NCI-H1930 (cell line): ENCODE measurements around the gene TSPAN8.
"Not testable (repeated sequence)": the region's sequence is repeated elsewhere in the genome, so short reads cannot be mapped to it uniquely, and the experiment has no call there.

Experiments
- DNase-seq, 2 experiments: peaks; one replicate each; lab custom pipeline; 2025; lab: John Stamatoyannopoulos, UW

Gene TSPAN8

DNA sequence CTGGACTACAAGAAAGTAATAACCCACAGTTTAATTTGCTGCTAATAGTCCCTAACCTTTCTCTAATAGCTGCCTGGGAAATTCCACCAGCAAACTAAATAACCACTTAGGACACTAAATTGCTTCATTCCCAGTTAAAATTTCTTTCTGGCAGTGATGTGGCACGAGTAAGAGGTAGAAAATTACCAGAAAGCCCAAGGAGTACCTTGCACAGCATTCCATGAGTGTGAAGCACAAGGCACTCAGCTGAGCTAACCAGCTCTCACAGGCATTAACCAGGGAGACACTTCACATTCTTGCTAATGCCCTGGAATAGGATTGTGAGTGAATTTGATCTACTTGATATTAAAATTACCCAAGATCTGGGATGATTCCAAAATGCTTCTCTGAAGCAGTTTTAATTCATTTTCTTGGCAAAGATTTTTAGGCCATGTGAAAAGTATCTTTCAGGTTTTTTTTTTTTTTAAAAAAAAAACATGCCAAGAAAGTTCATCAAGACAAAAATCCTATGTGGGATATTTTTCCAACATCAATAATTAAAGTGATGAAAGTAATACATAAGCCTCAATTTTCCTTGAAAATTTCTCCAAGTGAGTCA lies 29.5 kb downstream of the TSPAN8 start:
- no peak for DNase-seq

DNA sequence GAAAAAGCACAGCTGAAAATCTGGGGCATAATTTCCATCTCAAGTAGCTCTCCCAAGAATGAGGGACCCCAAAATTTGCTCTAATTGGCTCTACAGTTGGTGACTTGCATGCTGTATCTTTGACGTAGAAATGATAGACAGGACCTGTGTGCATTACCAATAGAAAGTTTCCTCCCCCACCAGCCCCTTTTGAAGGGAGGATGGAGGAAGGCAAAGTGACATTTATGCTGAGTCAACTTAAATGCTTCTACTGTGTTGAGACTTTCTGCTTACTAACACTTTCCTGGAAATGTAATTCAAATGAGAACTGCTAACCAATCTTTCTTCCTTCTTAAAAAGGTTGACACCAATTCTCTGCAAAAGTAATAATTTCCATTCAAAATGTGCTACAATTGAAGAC lies 31.9 kb downstream of the TSPAN8 start:
- no peak for DNase-seq

DNA sequence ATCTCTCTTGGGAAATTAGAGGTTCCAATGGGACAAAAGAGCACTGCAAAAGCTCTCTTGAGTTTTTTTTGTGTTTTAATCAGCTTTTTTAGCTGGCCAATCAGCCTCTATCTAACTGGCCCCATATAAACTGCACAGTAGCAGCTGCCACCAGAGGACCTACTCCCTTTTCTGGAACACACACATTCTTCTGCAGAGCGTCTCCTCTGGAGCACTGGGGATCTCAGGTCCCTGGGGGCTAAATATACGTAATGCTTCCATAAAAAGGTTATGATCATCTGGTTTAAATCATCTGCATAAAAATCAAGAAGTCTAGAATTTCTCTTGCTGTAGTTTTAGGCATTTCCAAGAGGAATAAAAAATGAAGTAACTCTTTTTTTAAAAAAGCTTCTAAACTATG lies 32.3 kb downstream of the TSPAN8 start:
- no peak for DNase-seq

DNA sequence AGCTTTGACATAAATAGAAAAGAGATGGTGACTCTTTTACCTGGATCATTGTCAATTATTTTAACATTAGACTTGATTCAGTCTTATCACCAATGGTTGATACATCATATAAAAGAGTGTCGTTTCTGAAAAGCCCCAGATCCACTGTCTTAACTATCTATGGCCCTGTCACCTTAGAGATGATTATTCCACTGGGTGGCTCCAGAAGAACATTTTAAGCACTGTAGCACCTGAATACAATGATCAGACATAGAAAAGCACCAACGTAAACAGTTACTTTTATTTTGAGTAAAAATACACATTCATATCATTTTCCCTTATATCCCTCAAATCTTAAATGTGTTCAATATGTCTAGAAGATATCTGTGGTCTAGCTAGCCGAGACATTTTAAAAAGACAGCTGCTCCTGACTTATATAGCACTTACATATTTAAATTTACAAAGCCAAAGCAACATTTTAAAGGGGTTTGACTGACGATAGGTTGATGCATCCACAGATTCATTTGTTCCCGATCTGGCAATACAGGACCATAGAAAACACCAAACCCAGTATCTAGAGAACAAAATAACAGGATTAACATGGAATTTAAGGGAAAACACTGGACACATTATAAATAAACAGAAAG lies 32.9 kb downstream of the TSPAN8 start:
- DNase-seq = no peak

DNA sequence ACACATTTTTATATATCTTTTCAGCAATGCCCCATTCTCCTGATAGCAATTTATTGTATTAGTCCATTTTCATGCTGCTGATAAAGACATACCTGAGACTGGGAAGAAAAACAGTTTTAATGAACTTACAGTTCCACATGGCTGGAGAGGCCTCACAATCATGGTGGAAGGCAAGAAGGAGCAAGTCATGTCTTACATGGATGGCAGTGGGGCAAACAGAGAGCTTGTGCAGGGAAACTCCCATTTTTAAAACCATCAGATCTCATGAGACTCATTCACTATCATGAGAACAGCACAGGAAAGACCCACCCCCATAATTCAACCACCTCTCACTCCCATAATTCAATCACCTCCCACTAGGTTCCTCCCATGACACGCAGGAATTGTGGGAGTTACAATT lies 44.7 kb downstream of the TSPAN8 start:
- not testable (repeated sequence) for DNase-seq

DNA sequence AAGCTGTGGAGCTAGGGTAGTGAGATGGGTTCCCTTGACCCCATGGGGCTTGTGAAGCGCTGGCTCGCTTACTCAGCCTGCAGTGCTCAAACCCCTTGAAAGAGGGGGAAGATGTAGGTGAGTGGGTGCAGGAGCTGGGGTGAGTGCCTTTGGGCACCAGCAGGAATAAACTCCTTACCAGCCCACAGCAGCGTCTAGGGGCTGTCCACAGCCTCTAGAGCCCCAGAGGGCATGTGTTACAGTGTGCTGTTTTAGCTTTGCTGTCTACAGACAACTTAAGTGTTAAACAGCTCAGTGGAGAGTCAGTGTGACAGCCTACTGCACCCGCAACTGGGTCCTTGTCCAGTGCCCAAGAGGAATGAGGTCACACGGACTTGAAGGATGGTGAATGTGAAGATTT lies 48.0 kb downstream of the TSPAN8 start:
- DNase-seq = no peak

DNA sequence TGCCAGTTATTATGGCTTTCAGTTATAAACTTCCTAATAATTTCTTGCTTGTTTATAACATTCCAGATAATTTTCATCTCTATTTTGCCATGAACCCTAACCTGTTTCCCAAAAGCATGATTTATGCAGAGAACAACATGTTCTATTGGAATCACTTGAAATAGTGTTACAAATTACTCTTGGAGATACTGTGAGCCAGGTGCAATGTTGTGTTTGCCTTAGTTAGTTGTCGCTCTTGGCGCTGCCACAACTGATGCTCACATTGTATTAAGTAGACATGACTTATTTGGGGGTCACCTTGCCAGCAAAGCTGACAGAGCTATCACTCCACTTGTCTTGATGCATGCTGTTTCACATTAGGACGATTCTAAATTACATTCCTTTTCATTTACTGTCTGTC lies 49.4 kb downstream of the TSPAN8 start:
- DNase-seq = no peak

DNA sequence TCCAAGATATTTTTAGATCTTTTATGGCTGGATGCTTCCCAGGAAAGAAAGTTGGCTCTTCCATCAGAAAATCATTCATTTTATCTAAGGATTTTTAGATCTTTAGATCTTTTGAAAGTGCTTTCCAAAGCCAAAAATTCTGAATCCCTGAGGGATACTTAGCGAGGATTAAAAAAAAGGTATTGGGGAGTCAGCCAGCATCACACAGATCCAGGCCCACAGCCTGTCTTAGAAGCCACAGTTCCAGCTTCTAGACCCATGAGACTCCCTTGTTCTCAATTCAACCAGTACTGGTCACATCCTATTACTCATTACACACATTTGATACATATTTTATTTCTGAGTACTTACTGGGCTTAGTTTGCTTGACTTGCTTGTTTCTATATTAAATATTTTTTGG lies 49.9 kb downstream of the TSPAN8 start:
- no peak for DNase-seq

DNA sequence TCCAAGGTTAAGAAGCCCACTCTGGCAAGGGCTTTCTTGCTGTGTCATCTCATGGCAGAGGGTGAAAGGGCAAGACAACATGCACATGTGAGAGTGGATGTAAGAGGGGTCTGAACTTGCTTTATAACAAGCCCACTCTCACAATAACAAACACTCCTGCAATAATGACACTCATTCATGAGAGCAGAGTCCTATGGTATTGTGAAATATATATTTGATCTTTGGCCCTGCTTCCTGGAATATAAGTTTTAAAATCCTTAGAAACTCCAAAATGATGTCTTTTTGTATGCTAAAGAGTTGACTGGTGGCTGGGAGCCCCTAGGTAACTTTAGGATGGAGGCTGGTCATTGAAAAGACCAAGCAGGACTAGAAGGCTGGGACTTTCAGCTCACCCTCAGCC lies 51.8 kb downstream of the TSPAN8 start:
- DNase-seq = no peak

DNA sequence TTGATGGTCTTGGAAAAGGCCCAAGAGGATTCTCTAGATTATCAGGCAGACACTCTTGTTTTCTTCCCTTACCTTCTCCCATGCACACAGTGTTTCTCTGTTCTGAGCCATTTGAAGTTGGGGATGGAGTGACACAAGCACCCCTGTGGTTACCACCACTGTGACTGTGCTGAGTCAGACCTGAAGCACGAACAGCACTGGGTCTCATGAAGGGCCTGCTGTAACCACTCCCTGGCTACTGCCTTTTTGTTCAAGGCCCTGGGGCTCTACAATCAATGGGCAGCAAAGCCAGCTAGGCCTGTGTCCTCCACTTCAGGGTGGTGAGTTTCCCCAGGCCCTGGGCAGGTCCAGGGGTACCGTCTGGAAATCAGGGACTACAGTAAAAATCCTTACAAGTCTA lies 65.5 kb downstream of the TSPAN8 start:
- DNase-seq = no peak

DNA sequence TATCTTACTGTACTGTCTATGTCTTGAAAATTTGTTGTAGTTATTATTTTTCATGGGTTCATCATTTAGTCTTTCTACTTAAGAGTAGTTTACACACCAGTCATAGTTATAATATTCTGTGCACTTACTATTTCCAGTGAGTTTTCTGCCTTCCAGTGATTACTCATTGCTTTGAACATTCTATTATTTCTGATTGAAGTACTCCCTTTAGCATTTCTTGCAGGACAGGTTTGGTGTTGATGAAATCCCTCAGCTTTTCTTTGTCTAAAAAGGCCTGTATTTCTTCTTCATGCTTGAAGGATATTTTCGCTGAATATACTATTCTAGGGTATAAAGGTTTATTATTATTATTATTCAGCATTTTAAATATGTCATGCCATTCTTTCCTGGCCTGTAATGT lies 66.8 kb downstream of the TSPAN8 start:
- no peak for DNase-seq

DNA sequence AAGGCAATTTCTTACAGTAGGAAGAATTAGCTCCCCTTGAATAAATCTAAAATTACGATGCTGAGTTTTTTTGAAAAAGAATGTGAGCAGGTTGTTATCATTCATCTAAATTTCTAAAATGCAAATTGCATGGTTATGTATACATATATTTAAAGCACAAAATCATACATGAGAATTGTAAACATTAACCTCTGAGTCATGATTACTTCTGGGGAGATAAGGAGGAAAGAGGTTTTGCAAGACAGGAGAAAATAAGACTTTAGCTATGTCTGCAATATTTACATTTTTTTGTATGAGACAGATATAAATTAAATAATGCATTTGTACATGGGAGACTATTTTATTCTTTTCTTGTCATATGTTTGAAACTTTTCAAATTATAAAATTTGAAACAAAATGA lies 72.2 kb downstream of the TSPAN8 start:
- no peak for DNase-seq

DNA sequence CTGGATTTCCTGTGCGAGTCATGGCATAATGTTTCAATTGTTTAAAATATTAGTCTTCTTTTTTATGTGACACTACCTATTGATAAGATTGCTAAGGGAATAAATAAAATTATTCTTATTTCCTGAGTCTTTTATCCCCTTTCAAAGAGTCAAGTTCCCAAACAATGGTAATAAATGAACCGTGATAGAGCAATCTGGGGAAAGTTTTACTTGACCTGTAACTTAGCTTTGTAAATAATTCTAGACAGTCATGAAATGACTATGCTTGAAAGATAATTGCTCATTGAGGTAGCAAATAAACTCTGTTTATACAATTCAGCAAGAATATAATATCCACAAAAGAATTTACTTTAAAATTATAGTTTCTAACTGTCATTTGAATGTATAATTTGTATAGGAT lies 82.1 kb downstream of the TSPAN8 start:
- no peak for DNase-seq
